Testis (tissue), 2 donors: ENCODE results near the gene BPTF.

ENCODE experiments used
- CTCF ChIP-seq, 3 experiments: fragments of 450-650 bp in 2 of 3; fragments of 200-600 bp in 1 of 3; sonication (generic) in 1 of 3; IDR thresholded peaks; one replicate each; pipeline ENCODE4 v1.5.1; 2016 to 2019; ENCODE audit warnings: antibody characterized with exemption in 3 of 3, mild to moderate bottlenecking in 2 of 3, moderate library complexity in 1 of 3
- POLR2A ChIP-seq: fragments of 450-650 bp; IDR thresholded peaks from one replicate; pipeline ENCODE4 v1.6.1; 2017; ENCODE audit warnings: antibody characterized with exemption, mild to moderate bottlenecking, moderate library complexity

GRCh38 chr17:67974185-67974584, 148.9 kb downstream of the BPTF start:
- TF ChIP-seq CTCF (IDR thresholded peaks at IDR 0.05), result no peak
- TF ChIP-seq POLR2A, result no peak
